ENCODE data around the gene BACH2.
"Not testable (repeated sequence)": the region's sequence is repeated elsewhere in the genome, so short reads cannot be mapped to it uniquely, and the experiment has no call there.

The BACH2 gene

GRCh38 chr6:90296341-90297114 is at the start of gene BACH2:
TSS of gene BACH2 (minus strand) at chr6:90296843. CDS start at chr6:90008844, 287,999 bp downstream.
- DNase-seq (ENCODE audit: low read depth in 2 of 3, low spot score in 2 of 3): peak; percentile 81 to 92 (median 84)

GRCh38 chr6:90343576-90343975 is 46.9 kb upstream of the BACH2 start:
- DNase-seq (ENCODE audit: low read depth in 2 of 3, low spot score in 2 of 3): no peak

DNA sequence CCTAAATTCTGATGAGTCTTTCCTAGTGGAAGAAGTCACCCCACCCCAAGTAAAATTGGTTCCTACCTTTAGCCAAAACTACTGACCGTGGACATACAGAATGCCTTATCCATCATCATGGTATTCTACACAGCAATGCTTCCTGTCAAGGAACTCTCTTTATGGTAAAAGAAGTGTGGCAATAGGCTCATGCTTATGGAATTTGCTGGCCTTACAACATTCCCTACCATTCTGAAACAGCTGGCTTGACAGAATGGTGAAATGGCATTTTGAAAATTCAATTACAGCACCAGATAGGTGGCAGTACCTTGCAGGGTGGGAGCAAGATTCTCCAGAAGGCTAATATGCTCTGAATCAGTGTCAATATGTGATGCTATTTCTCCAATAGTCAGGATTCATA is 41.8 kb upstream of the BACH2 start:
- no peak for DNase-seq (ENCODE audit: low read depth in 2 of 3, low spot score in 2 of 3)

DNA sequence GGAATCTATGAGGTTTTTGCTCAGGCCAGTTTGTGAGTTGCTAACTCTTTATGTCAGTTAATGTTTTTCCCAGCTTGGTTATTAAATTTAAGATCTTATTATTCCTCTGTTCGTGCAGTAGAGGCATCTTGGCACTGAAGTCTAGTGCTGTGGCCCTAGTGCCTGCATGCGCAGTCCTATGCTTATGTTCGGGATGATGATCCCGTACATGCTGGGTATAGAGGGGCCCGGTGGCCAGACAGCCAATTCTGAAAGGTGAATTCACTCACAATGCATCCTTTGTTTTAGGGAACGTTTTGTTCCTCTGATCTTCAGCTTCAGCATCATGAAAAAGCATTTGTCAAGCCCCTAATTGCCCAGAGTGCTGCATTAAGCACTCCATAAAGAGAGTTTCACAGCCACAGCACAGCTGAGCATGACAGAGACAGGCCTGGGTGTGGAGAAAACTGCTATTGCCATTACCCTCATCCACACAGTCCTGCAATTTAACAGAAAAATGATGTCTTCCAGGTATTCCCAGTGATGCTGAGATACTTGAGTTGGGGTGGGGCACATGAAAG is 39.8 kb upstream of the BACH2 start:
- no peak for DNase-seq (ENCODE audit: low read depth in 2 of 3, low spot score in 2 of 3)

GRCh38 chr6:90333928-90334327 is 37.3 kb upstream of the BACH2 start:
- DNase-seq (ENCODE audit: low read depth in 2 of 3, low spot score in 2 of 3): no peak

- not testable (repeated sequence) for DNase-seq (ENCODE audit: low read depth in 2 of 3, low spot score in 2 of 3)
These were observed 36.4 kb upstream of the BACH2 start for GRCh38 chr6:90332978-90333543.

- no peak for DNase-seq (ENCODE audit: low read depth in 2 of 3, low spot score in 2 of 3)
These were observed 32.9 kb upstream of the BACH2 start for GRCh38 chr6:90329386-90330077.

- no peak for DNase-seq (ENCODE audit: low read depth in 2 of 3, low spot score in 2 of 3)
These were observed 31.4 kb upstream of the BACH2 start for GRCh38 chr6:90328004-90328403.

GRCh38 chr6:90326404-90327057 is 29.9 kb upstream of the BACH2 start:
- no peak for DNase-seq (ENCODE audit: low read depth in 2 of 3, low spot score in 2 of 3)

DNA sequence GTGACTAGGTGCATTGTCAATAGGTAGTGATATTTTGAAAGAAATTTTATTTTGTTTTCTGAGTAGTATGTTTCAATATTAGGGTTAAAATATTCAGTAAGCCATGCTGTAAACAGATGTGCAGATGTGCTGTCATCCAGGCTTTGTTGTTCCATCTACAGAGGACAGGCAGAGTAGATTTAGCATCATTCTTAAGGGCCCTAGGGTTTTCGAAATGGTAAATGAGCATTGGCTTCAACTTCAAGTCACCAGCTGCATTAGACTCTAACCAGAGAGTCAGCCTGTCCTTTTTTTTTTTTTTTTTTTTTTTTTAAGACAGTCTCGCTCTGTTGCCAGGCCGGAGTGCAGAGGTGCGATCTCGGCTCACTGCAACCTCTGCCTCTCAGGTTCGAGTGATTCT is 27.1 kb upstream of the BACH2 start:
- DNase-seq (ENCODE audit: low read depth in 2 of 3, low spot score in 2 of 3): no peak

DNA sequence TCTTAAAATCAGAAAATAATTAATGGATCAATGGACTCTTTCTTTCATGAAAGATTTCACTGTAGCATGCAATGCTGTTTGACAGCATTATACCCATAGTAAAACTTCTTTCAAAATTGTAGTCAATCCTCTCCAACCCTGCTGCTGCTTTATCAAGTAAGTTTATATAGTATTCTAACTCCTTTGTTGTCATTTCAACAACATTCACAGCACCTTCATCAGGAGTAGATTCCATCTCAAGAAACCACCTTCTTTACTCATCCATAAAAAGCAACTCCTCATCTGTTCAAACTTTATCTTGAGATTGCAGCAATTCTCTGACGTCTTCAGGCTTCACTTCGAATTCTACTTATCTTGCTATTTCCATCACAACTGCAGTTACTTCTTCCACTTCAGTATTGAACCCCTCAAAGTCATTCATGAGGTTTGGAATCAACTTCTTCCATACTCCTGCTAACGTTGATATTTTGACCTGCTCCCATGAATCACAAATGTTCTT is 26.4 kb upstream of the BACH2 start:
- no peak for DNase-seq (ENCODE audit: low read depth in 2 of 3, low spot score in 2 of 3)

DNA sequence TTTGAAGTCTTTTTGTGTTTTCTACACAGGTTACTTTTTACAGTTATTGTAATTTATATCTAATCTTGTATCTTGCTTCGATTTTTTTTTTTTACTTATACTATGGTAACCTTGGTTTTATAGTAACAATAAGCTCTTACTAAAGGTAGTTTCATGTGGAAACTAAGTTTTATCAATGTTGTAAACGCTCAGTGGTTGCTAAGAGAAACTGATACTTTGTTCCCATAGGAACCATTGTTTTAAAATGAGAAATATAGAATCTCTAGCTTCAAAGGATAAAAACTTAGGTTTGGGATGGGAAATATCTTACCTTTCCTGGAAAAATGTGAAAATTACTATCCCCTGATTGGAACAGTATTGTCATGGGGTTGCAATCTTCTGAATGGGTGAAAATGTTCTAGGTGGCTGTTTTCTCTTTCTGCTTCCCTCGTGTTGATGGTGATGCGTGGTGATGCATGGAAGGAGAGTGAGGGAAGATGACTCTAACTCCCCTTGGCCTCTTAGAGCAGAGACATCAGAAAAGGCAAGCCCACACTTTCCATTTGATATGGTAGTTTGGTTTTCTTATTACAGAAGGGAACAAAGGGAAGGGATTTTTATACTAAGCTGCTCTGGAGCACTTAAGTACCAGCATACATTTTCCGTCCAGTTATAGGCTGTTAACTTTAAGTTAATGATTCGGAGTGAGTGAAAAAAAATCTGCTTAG is 23.5 kb upstream of the BACH2 start:
- no peak for DNase-seq (ENCODE audit: low read depth in 2 of 3, low spot score in 2 of 3)

DNA sequence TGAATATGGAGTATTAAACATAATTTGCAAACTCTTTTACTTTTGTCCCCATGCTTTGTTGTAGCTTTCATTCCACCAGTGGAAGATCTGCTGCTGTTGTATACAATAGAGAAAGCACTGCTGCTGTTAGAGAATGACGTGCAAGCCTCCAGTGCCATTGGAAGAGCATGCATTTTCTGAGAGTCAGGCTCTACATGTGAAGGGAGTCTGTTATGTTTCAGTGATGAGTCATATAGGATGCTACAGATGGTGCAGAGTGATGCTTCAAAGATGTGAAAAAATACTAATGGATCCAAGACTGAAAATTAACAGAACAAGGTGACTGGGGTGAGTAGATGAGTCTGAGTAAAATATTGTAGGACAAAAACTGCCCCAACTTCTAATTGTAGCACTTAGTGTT is 22.4 kb upstream of the BACH2 start:
- DNase-seq (ENCODE audit: low read depth in 2 of 3, low spot score in 2 of 3): no peak

GRCh38 chr6:90315986-90316385 is 19.3 kb upstream of the BACH2 start:
- DNase-seq (ENCODE audit: low read depth in 2 of 3, low spot score in 2 of 3): no peak

- DNase-seq (ENCODE audit: low read depth in 2 of 3, low spot score in 2 of 3): no peak
These were observed 18.8 kb upstream of the BACH2 start for GRCh38 chr6:90315354-90315950.

DNA sequence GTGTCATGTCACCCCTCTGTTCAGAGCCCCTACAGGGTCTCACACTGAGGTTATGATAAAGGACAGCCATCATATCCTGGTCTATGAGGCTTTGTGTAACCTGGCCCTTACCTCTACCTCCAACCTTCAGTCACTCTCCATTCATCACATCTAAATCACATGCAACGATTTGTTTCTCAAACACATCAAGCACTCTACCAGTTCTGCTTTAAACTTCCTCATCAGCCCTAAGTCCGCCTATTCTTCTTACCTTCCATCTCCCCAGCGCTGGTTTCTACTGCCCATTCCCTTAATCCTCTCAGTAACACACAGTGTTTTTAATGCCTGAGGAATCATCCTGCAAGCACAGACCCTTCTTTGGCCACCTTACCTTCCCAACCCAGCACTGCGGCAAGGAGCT is 17.9 kb upstream of the BACH2 start:
- DNase-seq (ENCODE audit: low read depth in 2 of 3, low spot score in 2 of 3): no peak

DNA sequence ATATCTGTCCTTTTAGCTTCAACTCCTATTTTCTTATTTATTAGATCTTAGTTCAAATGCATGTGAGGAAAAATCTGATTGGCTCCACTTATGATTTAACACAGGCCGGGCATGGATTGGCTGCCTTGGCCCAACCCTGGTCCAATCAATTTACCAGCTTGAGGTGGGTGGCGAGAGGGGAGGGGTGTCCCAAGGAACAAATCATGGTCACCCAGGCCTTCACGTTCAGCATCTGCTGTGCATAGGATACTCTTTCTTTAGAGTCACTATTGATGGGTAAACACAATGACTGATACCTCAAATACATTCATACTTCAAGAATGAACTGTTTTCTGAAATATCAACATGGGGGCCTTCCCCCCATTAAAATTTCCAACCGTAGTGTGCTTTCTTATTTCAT is 14.9 kb upstream of the BACH2 start:
- DNase-seq (ENCODE audit: low read depth in 2 of 3, low spot score in 2 of 3): no peak

- DNase-seq (ENCODE audit: low read depth in 2 of 3, low spot score in 2 of 3): no peak
These were observed 9.3 kb upstream of the BACH2 start for GRCh38 chr6:90305800-90306448.

- DNase-seq (ENCODE audit: low read depth in 2 of 3, low spot score in 2 of 3): no peak
These were observed 7.7 kb upstream of the BACH2 start for GRCh38 chr6:90304308-90304707.

DNA sequence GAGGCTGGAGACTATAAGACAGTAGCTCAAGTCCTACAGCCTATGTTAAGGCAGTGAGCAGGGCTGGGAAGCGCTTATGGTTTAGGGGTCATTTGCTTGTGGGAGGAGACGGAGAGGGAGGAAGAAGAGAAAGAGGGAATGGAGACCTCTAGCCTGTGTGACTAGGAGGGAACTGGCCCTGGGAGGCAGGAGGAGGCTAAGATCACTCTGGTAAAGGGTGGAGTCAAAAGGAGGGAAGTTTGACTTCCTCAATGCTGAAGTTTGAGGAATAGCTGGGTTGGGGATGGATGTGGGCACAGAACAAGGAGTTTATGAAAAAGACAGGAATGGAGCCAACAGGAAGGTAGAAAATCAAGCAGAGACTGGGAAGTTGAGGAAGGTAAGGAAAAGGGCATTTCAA is 6.4 kb upstream of the BACH2 start:
- DNase-seq (ENCODE audit: low read depth in 2 of 3, low spot score in 2 of 3): no peak
